C4-2B (cell line): ENCODE measurements around the gene LONRF3.

Experiments used
- ZFX ChIP-seq: fragments of 450-650 bp; IDR thresholded peaks from 2 replicates; pipeline ENCODE4 v1.6.1; 2017
- TF ChIP-seq, protein P1 (sequence below): fragments of 450-650 bp; conservative IDR thresholded peaks from 2 replicates; pipeline ENCODE4 v1.5.1; 2017; ENCODE audit warnings: mild to moderate bottlenecking

DNA sequence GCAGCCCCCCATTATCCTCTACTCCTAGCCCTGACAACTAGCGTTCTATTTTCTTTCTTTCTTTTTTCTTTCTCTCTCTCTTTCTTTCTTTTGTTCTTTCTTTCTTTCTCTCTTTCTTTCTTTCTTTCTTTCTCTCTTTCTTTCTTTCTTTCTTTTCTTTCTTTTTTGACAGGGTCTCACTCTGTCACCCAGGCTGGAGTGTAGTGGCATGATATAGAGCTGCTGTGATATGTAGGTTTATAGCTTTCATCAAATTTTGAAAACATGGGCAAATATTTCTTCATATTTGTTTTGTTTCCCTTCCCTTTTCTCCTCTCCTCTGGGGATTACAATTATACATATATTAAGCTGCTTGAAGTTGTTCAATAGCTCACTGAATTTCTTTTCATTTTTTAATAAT, 39.1 kb upstream of the LONRF3 start:
- TF ChIP-seq, protein P1, sequence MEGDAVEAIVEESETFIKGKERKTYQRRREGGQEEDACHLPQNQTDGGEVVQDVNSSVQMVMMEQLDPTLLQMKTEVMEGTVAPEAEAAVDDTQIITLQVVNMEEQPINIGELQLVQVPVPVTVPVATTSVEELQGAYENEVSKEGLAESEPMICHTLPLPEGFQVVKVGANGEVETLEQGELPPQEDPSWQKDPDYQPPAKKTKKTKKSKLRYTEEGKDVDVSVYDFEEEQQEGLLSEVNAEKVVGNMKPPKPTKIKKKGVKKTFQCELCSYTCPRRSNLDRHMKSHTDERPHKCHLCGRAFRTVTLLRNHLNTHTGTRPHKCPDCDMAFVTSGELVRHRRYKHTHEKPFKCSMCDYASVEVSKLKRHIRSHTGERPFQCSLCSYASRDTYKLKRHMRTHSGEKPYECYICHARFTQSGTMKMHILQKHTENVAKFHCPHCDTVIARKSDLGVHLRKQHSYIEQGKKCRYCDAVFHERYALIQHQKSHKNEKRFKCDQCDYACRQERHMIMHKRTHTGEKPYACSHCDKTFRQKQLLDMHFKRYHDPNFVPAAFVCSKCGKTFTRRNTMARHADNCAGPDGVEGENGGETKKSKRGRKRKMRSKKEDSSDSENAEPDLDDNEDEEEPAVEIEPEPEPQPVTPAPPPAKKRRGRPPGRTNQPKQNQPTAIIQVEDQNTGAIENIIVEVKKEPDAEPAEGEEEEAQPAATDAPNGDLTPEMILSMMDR: no peak
- TF ChIP-seq ZFX: no peak
